ENCODE data around the gene MIR17HG.

Gene MIR17HG

GRCh38 chr13:91326146-91326545 lies 21.3 kb upstream of the MIR17HG start:
- Histone ChIP-seq H4K91ac (ENCODE audit: low read depth, low read length) (no peak overlapping the region), H3K9ac (ENCODE audit: low read length) (no peak overlapping the region), H3K79me1 (ENCODE audit: low read length) (no peaks in the 10 kb centered on the region), H2AFZ (ENCODE audit: insufficient read depth, low read length, poor library complexity) (no peak overlapping the region), H3K9me3 (ENCODE audit: insufficient read depth, low read depth, low read length) (no peaks in the 10 kb centered on the region), H3K4ac (ENCODE audit: low read depth, low read length) (no peak overlapping the region), H3K18ac (ENCODE audit: low read length) (no peak overlapping the region), H4K8ac (ENCODE audit: low read depth, low read length) (no peak overlapping the region), H3K4me1 (ENCODE audit: control insufficient read depth in 1 of 2, insufficient read depth in 2 of 2, low read length in 2 of 2) (no peaks in the 10 kb centered on the region), H3K79me2 (ENCODE audit: control insufficient read depth, insufficient read depth, low read length, poor library complexity) (no peaks in the 10 kb centered on the region), H3K4me3 (ENCODE audit: low read depth, low read length) (no peak overlapping the region), H2BK120ac (ENCODE audit: insufficient read depth, low read length, poor library complexity) (no peak overlapping the region), H3K4me2 (ENCODE audit: low read length) (no peak overlapping the region), H2AK5ac (ENCODE audit: low read length) (no peak overlapping the region), H3K14ac (ENCODE audit: low read length) (no peak overlapping the region), H2BK12ac (ENCODE audit: low read length) (no peak overlapping the region), H2BK5ac (ENCODE audit: low read depth, low read length, poor library complexity) (no peak overlapping the region), H3K27me3 (ENCODE audit: insufficient read depth, low read length) (no peaks in the 10 kb centered on the region), H3K36me3 (ENCODE audit: control insufficient read depth in 1 of 2, insufficient read depth in 2 of 2, low read length in 2 of 2) (no peaks in the 10 kb centered on the region), H3K23ac (ENCODE audit: low read length) (no peak overlapping the region), H4K12ac (ENCODE audit: low read depth, low read length) (no peak overlapping the region), H3K27ac (ENCODE audit: low read depth, low read length) (no peak overlapping the region)
- no peak for DNase-seq
- no CpG with 5 or more reads among the region's 7 CpGs for WGBS (ENCODE audit: extremely low coverage, insufficient coverage, insufficient read length)

GRCh38 chr13:91328726-91329125 lies 18.8 kb upstream of the MIR17HG start:
- WGBS (ENCODE audit: extremely low coverage, insufficient coverage, insufficient read length): no CpG with 5 or more reads among the region's 1 CpG
- H4K91ac ChIP-seq (ENCODE audit: low read depth, low read length): no peak overlapping the region
- H3K9ac ChIP-seq (ENCODE audit: low read length): no peak overlapping the region
- no peak overlapping the region for H2BK5ac ChIP-seq (ENCODE audit: low read depth, low read length, poor library complexity)
- no peak overlapping the region for H3K14ac ChIP-seq (ENCODE audit: low read length)
- no peak overlapping the region for H3K4me3 ChIP-seq (ENCODE audit: low read depth, low read length)
- no peak overlapping the region for H3K23ac ChIP-seq (ENCODE audit: low read length)
- no peak overlapping the region for H2AFZ ChIP-seq (ENCODE audit: insufficient read depth, low read length, poor library complexity)
- no peak overlapping the region for H2BK120ac ChIP-seq (ENCODE audit: insufficient read depth, low read length, poor library complexity)
- H3K4me1 ChIP-seq (ENCODE audit: control insufficient read depth in 1 of 2, insufficient read depth in 2 of 2, low read length in 2 of 2): no peaks in the 10 kb centered on the region
- no peak overlapping the region for H2BK12ac ChIP-seq (ENCODE audit: low read length)
- H2AK5ac ChIP-seq (ENCODE audit: low read length): no peak overlapping the region
- no peaks in the 10 kb centered on the region for H3K79me1 ChIP-seq (ENCODE audit: low read length)
- no peaks in the 10 kb centered on the region for H3K79me2 ChIP-seq (ENCODE audit: control insufficient read depth, insufficient read depth, low read length, poor library complexity)
- H4K12ac ChIP-seq (ENCODE audit: low read depth, low read length): no peak overlapping the region
- no peak overlapping the region for H3K27ac ChIP-seq (ENCODE audit: low read depth, low read length)
- no peak overlapping the region for H3K18ac ChIP-seq (ENCODE audit: low read length)
- no peaks in the 10 kb centered on the region for H3K36me3 ChIP-seq (ENCODE audit: control insufficient read depth in 1 of 2, insufficient read depth in 2 of 2, low read length in 2 of 2)
- no peak overlapping the region for H3K4ac ChIP-seq (ENCODE audit: low read depth, low read length)
- H4K8ac ChIP-seq (ENCODE audit: low read depth, low read length): no peak overlapping the region
- no peak overlapping the region for H3K4me2 ChIP-seq (ENCODE audit: low read length)
- no peak for DNase-seq
- no peaks in the 10 kb centered on the region for H3K9me3 ChIP-seq (ENCODE audit: insufficient read depth, low read depth, low read length)
- H3K27me3 ChIP-seq (ENCODE audit: insufficient read depth, low read length): no peaks in the 10 kb centered on the region

- H3K14ac ChIP-seq (ENCODE audit: low read length): no peak overlapping the region
- no peak overlapping the region for H3K4ac ChIP-seq (ENCODE audit: low read depth, low read length)
- no peaks in the 10 kb centered on the region for H3K79me1 ChIP-seq (ENCODE audit: low read length)
- no peak overlapping the region for H2BK12ac ChIP-seq (ENCODE audit: low read length)
- no peak for DNase-seq
- no peak overlapping the region for H2AFZ ChIP-seq (ENCODE audit: insufficient read depth, low read length, poor library complexity)
- H4K91ac ChIP-seq (ENCODE audit: low read depth, low read length): no peak overlapping the region
- no peak overlapping the region for H3K18ac ChIP-seq (ENCODE audit: low read length)
- H2BK5ac ChIP-seq (ENCODE audit: low read depth, low read length, poor library complexity): no peak overlapping the region
- H3K9me3 ChIP-seq (ENCODE audit: insufficient read depth, low read depth, low read length): no peaks in the 10 kb centered on the region
- no peak overlapping the region for H3K9ac ChIP-seq (ENCODE audit: low read length)
- no peak overlapping the region for H4K8ac ChIP-seq (ENCODE audit: low read depth, low read length)
- H2BK120ac ChIP-seq (ENCODE audit: insufficient read depth, low read length, poor library complexity): no peak overlapping the region
- no peaks in the 10 kb centered on the region for H3K79me2 ChIP-seq (ENCODE audit: control insufficient read depth, insufficient read depth, low read length, poor library complexity)
- H3K4me1 ChIP-seq (ENCODE audit: control insufficient read depth in 1 of 2, insufficient read depth in 2 of 2, low read length in 2 of 2): no peaks in the 10 kb centered on the region
- H3K36me3 ChIP-seq (ENCODE audit: control insufficient read depth in 1 of 2, insufficient read depth in 2 of 2, low read length in 2 of 2): no peaks in the 10 kb centered on the region
- H3K4me3 ChIP-seq (ENCODE audit: low read depth, low read length): no peak overlapping the region
- H2AK5ac ChIP-seq (ENCODE audit: low read length): no peak overlapping the region
- H3K27me3 ChIP-seq (ENCODE audit: insufficient read depth, low read length): no peaks in the 10 kb centered on the region
- no peak overlapping the region for H3K23ac ChIP-seq (ENCODE audit: low read length)
- H3K4me2 ChIP-seq (ENCODE audit: low read length): no peak overlapping the region
- no peak overlapping the region for H4K12ac ChIP-seq (ENCODE audit: low read depth, low read length)
- no peak overlapping the region for H3K27ac ChIP-seq (ENCODE audit: low read depth, low read length)
- no CpG with 5 or more reads among the region's 1 CpG for WGBS (ENCODE audit: extremely low coverage, insufficient coverage, insufficient read length)
Measured at GRCh38 chr13:91329733-91330132, 17.8 kb upstream of the MIR17HG start.

GRCh38 chr13:91331047-91331915 lies 16.2 kb upstream of the MIR17HG start:
- DNase-seq: no peak
- no peak overlapping the region for H2BK120ac ChIP-seq (ENCODE audit: insufficient read depth, low read length, poor library complexity)
- no peak overlapping the region for H3K9ac ChIP-seq (ENCODE audit: low read length)
- H3K14ac ChIP-seq (ENCODE audit: low read length): no peak overlapping the region
- H3K36me3 ChIP-seq (ENCODE audit: control insufficient read depth in 1 of 2, insufficient read depth in 2 of 2, low read length in 2 of 2): no peaks in the 10 kb centered on the region
- no peak overlapping the region for H3K4ac ChIP-seq (ENCODE audit: low read depth, low read length)
- H3K4me1 ChIP-seq (ENCODE audit: control insufficient read depth in 1 of 2, insufficient read depth in 2 of 2, low read length in 2 of 2): no peaks in the 10 kb centered on the region
- no CpG with 5 or more reads among the region's 4 CpGs for WGBS (ENCODE audit: extremely low coverage, insufficient coverage, insufficient read length)
- H2BK5ac ChIP-seq (ENCODE audit: low read depth, low read length, poor library complexity): no peak overlapping the region
- no peak overlapping the region for H4K8ac ChIP-seq (ENCODE audit: low read depth, low read length)
- no peak overlapping the region for H3K4me2 ChIP-seq (ENCODE audit: low read length)
- no peak overlapping the region for H4K91ac ChIP-seq (ENCODE audit: low read depth, low read length)
- no peaks in the 10 kb centered on the region for H3K27me3 ChIP-seq (ENCODE audit: insufficient read depth, low read length)
- no peak overlapping the region for H2BK12ac ChIP-seq (ENCODE audit: low read length)
- no peak overlapping the region for H3K23ac ChIP-seq (ENCODE audit: low read length)
- no peaks in the 10 kb centered on the region for H3K79me1 ChIP-seq (ENCODE audit: low read length)
- H3K79me2 ChIP-seq (ENCODE audit: control insufficient read depth, insufficient read depth, low read length, poor library complexity): no peaks in the 10 kb centered on the region
- H3K18ac ChIP-seq (ENCODE audit: low read length): no peak overlapping the region
- no peak overlapping the region for H3K27ac ChIP-seq (ENCODE audit: low read depth, low read length)
- H3K9me3 ChIP-seq (ENCODE audit: insufficient read depth, low read depth, low read length): no peaks in the 10 kb centered on the region
- no peak overlapping the region for H2AFZ ChIP-seq (ENCODE audit: insufficient read depth, low read length, poor library complexity)
- H2AK5ac ChIP-seq (ENCODE audit: low read length): no peak overlapping the region
- H4K12ac ChIP-seq (ENCODE audit: low read depth, low read length): no peak overlapping the region
- no peak overlapping the region for H3K4me3 ChIP-seq (ENCODE audit: low read depth, low read length)

Data from trophoblast cell (in vitro differentiated cells and primary cell).